Gastroesophageal sphincter (tissue), 4 donors: ENCODE data around the gene SLC49A3. TPM values are rescaled to one million over a fixed set of nuclear protein-coding genes. Genes with fewer than 3 reads are reported as not detected.

Experiments
- ATAC-seq: fragments of 150-250 bp; one replicate; pipeline ENCODE4 v1.9.1; 2016; ENCODE audit warnings: mild to moderate bottlenecking, moderate library complexity
- H3K27ac ChIP-seq, 4 donors: fragments of 200-600 bp; sonication (generic) in 3 of 4; 1 replicate in 3 of 4; 2 replicates in 1 of 4; pipeline ENCODE4 v1.5.1; 2016 to 2019
- H3K27me3 ChIP-seq: fragments of 200-600 bp; sonication (generic); one replicate; pipeline ENCODE4 v1.5.1; 2019
- H3K36me3 ChIP-seq, 2 donors: fragments of 200-600 bp; sonication (generic); one replicate each; pipeline ENCODE4 v1.5.1; 2019; ENCODE audit warnings: control low read depth in 1 of 2
- H3K4me1 ChIP-seq, 3 donors: fragments of 200-600 bp; sonication (generic); 1 replicate in 2 of 3; 2 replicates in 1 of 3; pipeline ENCODE4 v1.5.1; 2016 to 2019; ENCODE audit warnings: control low read depth in 2 of 3
- H3K4me3 ChIP-seq, 2 donors: fragments of 200-600 bp; sonication (generic); one replicate each; pipeline ENCODE4 v1.5.1; 2019; ENCODE audit warnings: mild to moderate bottlenecking in 1 of 2, moderate library complexity in 1 of 2
- H3K9me3 ChIP-seq, 3 donors: fragments of 200-600 bp; sonication (generic); one replicate each; pipeline ENCODE4 v1.5.1; 2017 to 2019; ENCODE audit warnings: control low read depth in 2 of 3
- CTCF ChIP-seq, 4 experiments: fragments of 200-600 bp in 2 of 4; fragments of 450-650 bp in 2 of 4; sonication (generic) in 1 of 4; IDR thresholded peaks; one replicate each; pipeline ENCODE4 v1.5.1; 2017 to 2019; ENCODE audit warnings: antibody characterized with exemption in 4 of 4, mild to moderate bottlenecking in 2 of 4, moderate library complexity in 2 of 4
- EP300 ChIP-seq: sonication (generic); formaldehyde crosslinking; IDR thresholded peaks from one replicate; pipeline ENCODE4 v1.6.1; 2017; ENCODE audit warnings: antibody characterized with exemption, mild to moderate bottlenecking
- POLR2A ChIP-seq, 2 donors: fragments of 450-650 bp; IDR thresholded peaks; one replicate each; pipeline ENCODE4 v1.6.1; 2017; ENCODE audit warnings: antibody characterized with exemption in 2 of 2, mild to moderate bottlenecking in 2 of 2, moderate library complexity in 1 of 2
- POLR2AphosphoS5 ChIP-seq: sonication (generic); formaldehyde crosslinking; IDR thresholded peaks from one replicate; pipeline ENCODE4 v1.6.1; 2017; ENCODE audit warnings: antibody characterized with exemption
- WGBS, 2 donors: methylation state at CpG; one replicate each; pipeline ENCODE4 v1.1.5; 2018; ENCODE audit warnings: low coverage in 1 of 2; 5-methylcytosine and 5-hydroxymethylcytosine counted together
- total RNA-seq, 4 donors: library from RNA; depleted of rRNA; stranded (reverse); fragments of >200 nt; gene quantifications; one replicate each; pipeline ENCODE4 v1.1.0, GENCODE V29; 2016

Gene SLC49A3
- total RNA-seq, 4 donors from 2014 or later: 5.2 to 8.7 (median 7.8) TPM

GRCh38 chr4:686413-687040 lies 2.4 kb downstream of the SLC49A3 start:
- TF ChIP-seq POLR2AphosphoS5: no peak
- TF ChIP-seq CTCF (IDR thresholded peaks at IDR 0.05): no peak
- no peak for TF ChIP-seq EP300
- no peak for TF ChIP-seq POLR2A (IDR thresholded peaks at IDR 0.05)
- Histone ChIP-seq H3K4me1 (peaks cover 0 to 58% (median 29%) of the 10 kb centered on the region in 3 donors), H3K27ac (peak overlapping the region in 3 of 4 donors; percentile 80 to 84 (median 81)), H3K9me3 (no peaks in the 10 kb centered on the region), H3K27me3 (peaks cover 59% of the 10 kb centered on the region), H3K4me3 (no peak overlapping the region), H3K36me3 (no peaks in the 10 kb centered on the region)
- ATAC-seq: no peak
- 84% methylated on average over 6 of the region's 31 CpGs; no CpG with 5 or more reads in 1 of the 2 donors for WGBS, 2 donors

- no peak for ATAC-seq
- peaks cover 65% of the 10 kb centered on the region for H3K27me3 ChIP-seq
- no peaks in the 10 kb centered on the region for H3K9me3 ChIP-seq
- peaks cover 0 to 64% (median 29%) of the 10 kb centered on the region in 3 donors for H3K4me1 ChIP-seq
- TF ChIP-seq POLR2AphosphoS5 (no peak), POLR2A (IDR thresholded peaks at IDR 0.05) (no peak), EP300 (no peak), CTCF (IDR thresholded peaks at IDR 0.05) (no peak)
- H3K27ac ChIP-seq: no peak overlapping the region
- no peak overlapping the region for H3K4me3 ChIP-seq
- H3K36me3 ChIP-seq: no peaks in the 10 kb centered on the region
- WGBS, 2 donors: 96% methylated on average over 7 of the region's 37 CpGs; no CpG with 5 or more reads in 1 of the 2 donors
Measured at GRCh38 chr4:685679-686412, 3.1 kb downstream of the SLC49A3 start.

- no peak for ATAC-seq
- TF ChIP-seq POLR2AphosphoS5 (no peak), POLR2A (IDR thresholded peaks at IDR 0.05) (no peak), EP300 (no peak), CTCF (IDR thresholded peaks at IDR 0.05) (no peak)
- Histone ChIP-seq H3K36me3 (no peaks in the 10 kb centered on the region), H3K4me1 (peaks cover 0 to 69% (median 36%) of the 10 kb centered on the region in 3 donors), H3K9me3 (no peaks in the 10 kb centered on the region), H3K27me3 (peaks cover 76% of the 10 kb centered on the region), H3K4me3 (no peak overlapping the region), H3K27ac (peak overlapping the region in 1 of 4 donors; percentile 29)
- no CpG with 5 or more reads among the region's 21 CpGs for WGBS, 2 donors
Measured at GRCh38 chr4:684623-685327, 4.2 kb downstream of the SLC49A3 start.

GRCh38 chr4:683982-684622 lies 4.8 kb downstream of the SLC49A3 start:
- Histone ChIP-seq H3K27me3 (peaks cover 82% of the 10 kb centered on the region), H3K27ac (peak overlapping the region in 1 of 4 donors; percentile 29)
- ATAC-seq: no peak

More at GRCh38 chr4:683982-684622, 4.8 kb downstream of the SLC49A3 start:
- Histone ChIP-seq H3K4me3 (no peak overlapping the region), H3K4me1 (peaks cover 0 to 62% (median 33%) of the 10 kb centered on the region in 3 donors), H3K9me3 (no peaks in the 10 kb centered on the region), H3K36me3 (no peaks in the 10 kb centered on the region)
- peak in 3 of 4 experiments; percentile 46 to 62 (median 57) for TF ChIP-seq CTCF (IDR thresholded peaks at IDR 0.05)
- no peak for TF ChIP-seq EP300
- WGBS, 2 donors: 0% methylated on average over 1 of the region's 19 CpGs; no CpG with 5 or more reads in 1 of the 2 donors
